Retina (tissue), 1 donor: ENCODE data around the gene SSNA1.

Experiments used
- DNase-seq: peaks from one replicate; pipeline ENCODE4 v3.0.0-alpha.2; 2016

SSNA1 gene

GRCh38 chr9:137168904-137169856 is 19.3 kb upstream of the SSNA1 start:
- DNase-seq, result peak; percentile 90

- no peak for DNase-seq
Measured at GRCh38 chr9:137169896-137170358, 18.5 kb upstream of the SSNA1 start, which contains the start of gene LRRC26. Gene LRRC26 (minus strand): TSS chr9:137170051. CDS start chr9:137169943, 108 bp downstream.

GRCh38 chr9:137170486-137171148 is 17.9 kb upstream of the SSNA1 start:
- DNase-seq, result no peak

- DNase-seq, result no peak
Measured at GRCh38 chr9:137171149-137171900, 17.2 kb upstream of the SSNA1 start.

GRCh38 chr9:137172901-137173795 is 15.3 kb upstream of the SSNA1 start:
- DNase-seq, result no peak

GRCh38 chr9:137173796-137174664 is 14.4 kb upstream of the SSNA1 start:
- DNase-seq, result no peak

GRCh38 chr9:137174722-137175293 is 13.7 kb upstream of the SSNA1 start:
- no peak for DNase-seq

GRCh38 chr9:137175345-137175961 is 13.0 kb upstream of the SSNA1 start:
- DNase-seq, result no peak

- no peak for DNase-seq
Measured at GRCh38 chr9:137176302-137177182, 11.9 kb upstream of the SSNA1 start.

- no peak for DNase-seq
Measured at GRCh38 chr9:137178201-137178938, 10.1 kb upstream of the SSNA1 start.

- no peak for DNase-seq
Measured at GRCh38 chr9:137178939-137179630, 9.4 kb upstream of the SSNA1 start.

- DNase-seq, result no peak
Measured at GRCh38 chr9:137179761-137180160, 8.7 kb upstream of the SSNA1 start.

- DNase-seq, result no peak
Measured at GRCh38 chr9:137180491-137180890, 8.0 kb upstream of the SSNA1 start.

GRCh38 chr9:137181680-137182079 is 6.8 kb upstream of the SSNA1 start:
- no peak for DNase-seq

- no peak for DNase-seq
Measured at GRCh38 chr9:137182836-137183235, 5.6 kb upstream of the SSNA1 start.

GRCh38 chr9:137183980-137184595 is 4.4 kb upstream of the SSNA1 start:
- no peak for DNase-seq
